Stimulated activated CD8-positive, alpha-beta memory T cell treated with anti-CD3 and anti-CD28 coated beads, Interleukin-7, amount 100 ng/mL, for 1 hour (primary cell): ENCODE measurements around the gene TBC1D16.

Experiments used
- DNase-seq, 2 donors: peaks; one replicate each; pipeline ENCODE4 v3.0.0-alpha.2; 2020; ENCODE audit warnings: low read depth in 2 of 2

TBC1D16 gene

GRCh38 chr17:79989106-79989835 lies 46.4 kb downstream of the TBC1D16 start:
- no peak for DNase-seq

GRCh38 chr17:79988185-79988971 lies 47.3 kb downstream of the TBC1D16 start:
- no peak for DNase-seq

- DNase-seq, result no peak
Measured at GRCh38 chr17:79987935-79988184, 47.8 kb downstream of the TBC1D16 start.

- DNase-seq, result no peak
Measured at GRCh38 chr17:79987187-79987934, 48.3 kb downstream of the TBC1D16 start.

- no peak for DNase-seq
Measured at GRCh38 chr17:79986411-79987186, 49.1 kb downstream of the TBC1D16 start.

- DNase-seq, result no peak
Measured at GRCh38 chr17:79985943-79986391, 49.7 kb downstream of the TBC1D16 start.

GRCh38 chr17:79985361-79985942 lies 50.2 kb downstream of the TBC1D16 start:
- DNase-seq, result no peak

- DNase-seq, result no peak
Measured at GRCh38 chr17:79984877-79985276, 50.8 kb downstream of the TBC1D16 start.

- no peak for DNase-seq
Measured at GRCh38 chr17:79984045-79984840, 51.4 kb downstream of the TBC1D16 start.

- DNase-seq, result no peak
Measured at GRCh38 chr17:79983456-79983855, 52.2 kb downstream of the TBC1D16 start.

GRCh38 chr17:79982986-79983385 lies 52.7 kb downstream of the TBC1D16 start:
- DNase-seq, result no peak

- no peak for DNase-seq
Measured at GRCh38 chr17:79981661-79982101, 54.0 kb downstream of the TBC1D16 start.

- DNase-seq, result no peak
Measured at GRCh38 chr17:79981090-79981489, 54.6 kb downstream of the TBC1D16 start.

- no peak for DNase-seq
Measured at GRCh38 chr17:79980246-79981043, 55.2 kb downstream of the TBC1D16 start.

- DNase-seq, result no peak
Measured at GRCh38 chr17:79979816-79980215, 55.9 kb downstream of the TBC1D16 start.

- DNase-seq, result no peak
Measured at GRCh38 chr17:79979221-79979741, 56.4 kb downstream of the TBC1D16 start.

GRCh38 chr17:79978548-79978855 lies 57.2 kb downstream of the TBC1D16 start:
- no peak for DNase-seq

GRCh38 chr17:79977708-79978547 lies 57.7 kb downstream of the TBC1D16 start:
- no peak for DNase-seq

GRCh38 chr17:79977161-79977631 lies 58.5 kb downstream of the TBC1D16 start:
- DNase-seq, result no peak
